CD4-positive, alpha-beta T cell (primary cell): Measurements from ENCODE around the gene PLXND1. TPM values are rescaled to one million over a fixed set of nuclear protein-coding genes. Genes with fewer than 3 reads are reported as not detected.
A peak's percentile ranks its signal among the peaks of the same experiment; 100 is the strongest.

Experiments used
- ATAC-seq: fragments of 200-7000 bp; cut with Tn5 transposase; one replicate; pipeline ENCODE4 v1.10.0; 2022; ENCODE audit warnings: mild to moderate bottlenecking; ENCODE audit not compliant: poor library complexity
- CTCF ChIA-PET: fragments of 350-600 bp; sonication (Branson Sonifier 250); formaldehyde crosslinking; loops from one replicate; lab custom pipeline; 2021; ENCODE audit warnings: antibody characterized with exemption, inconsistent platforms; lab: Charles Lee
- POLR2A ChIA-PET: fragments of 350-600 bp; sonication (Branson Sonifier 250); formaldehyde crosslinking; loops from one replicate; lab custom pipeline; 2021; ENCODE audit warnings: antibody characterized with exemption, inconsistent platforms; lab: Charles Lee
- DNase-seq, 14 experiments: peaks; one replicate each; pipeline ENCODE4 v3.0.0-alpha.2; 2013 to 2020; ENCODE audit warnings: mixed read lengths in 2 of 14
- H3K27ac ChIP-seq, 2 donors: one replicate each; pipeline versions ENCODE4 v1.5.1 to v1.7.0; 2013; ENCODE audit warnings: low read length in 2 of 2, low read depth in 1 of 2, mild to moderate bottlenecking in 1 of 2
- H3K27me3 ChIP-seq, 2 experiments: 1 replicate in 1 of 2; 2 replicates in 1 of 2; pipeline versions ENCODE4 v1.6.1 to v1.7.0; 2013; ENCODE audit warnings: low read length in 2 of 2, control low read depth in 1 of 2, mild to moderate bottlenecking in 1 of 2, moderate library complexity in 1 of 2; ENCODE audit not compliant: insufficient read depth in 2 of 2, control insufficient read depth in 1 of 2
- H3K36me3 ChIP-seq: one replicate; pipeline ENCODE4 v1.6.1; 2013; ENCODE audit warnings: low read length, control low read depth; ENCODE audit not compliant: insufficient read depth
- H3K4me1 ChIP-seq: one replicate; pipeline ENCODE4 v1.6.1; 2013; ENCODE audit warnings: low read length, control low read depth; ENCODE audit not compliant: insufficient read depth
- H3K4me3 ChIP-seq: one replicate; pipeline ENCODE4 v1.5.1; 2013; ENCODE audit warnings: mild to moderate bottlenecking, low read length, moderate library complexity
- H3K9me3 ChIP-seq, 2 experiments: 1 replicate in 1 of 2; 2 replicates in 1 of 2; pipeline versions ENCODE4 v1.6.1 to v1.7.0; 2013; ENCODE audit warnings: low read length in 2 of 2, mild to moderate bottlenecking in 2 of 2, control low read depth in 1 of 2, moderate library complexity in 1 of 2; ENCODE audit not compliant: control insufficient read depth in 1 of 2, insufficient read depth in 1 of 2
- H3K27ac Mint-ChIP-seq: one replicate; pipeline ENCODE4 v1.8.0; 2020; ENCODE audit warnings: mixed read lengths
- H3K27me3 Mint-ChIP-seq: one replicate; pipeline ENCODE4 v1.8.0; 2021; ENCODE audit warnings: mixed read lengths
- H3K36me3 Mint-ChIP-seq: one replicate; pipeline ENCODE4 v1.8.0; 2021; ENCODE audit warnings: low read depth, mixed read lengths
- H3K4me1 Mint-ChIP-seq: one replicate; pipeline ENCODE4 v1.8.0; 2021; ENCODE audit warnings: low read depth, mixed read lengths
- H3K4me3 Mint-ChIP-seq: one replicate; pipeline ENCODE4 v1.8.0; 2020; ENCODE audit warnings: mild to moderate bottlenecking, mixed read lengths
- H3K9me3 Mint-ChIP-seq: one replicate; pipeline ENCODE4 v1.8.0; 2020; ENCODE audit warnings: mixed read lengths
- intact Hi-C, 2 experiments: fragments of 100-400 bp; cut with DNase I in 1 of 2; cut with micrococcal nuclease in 1 of 2; formaldehyde crosslinking; loops; one replicate each; pipeline versions ENCODE4 v1.15.1 to v1.9.0; 2023 to 2025; cut with DNase I, micrococcal nuclease
- polyA plus RNA-seq, 2 donors: library from polyadenylated mRNA; unstranded; fragments of 120-200 nt; gene quantifications; one replicate each; pipeline ENCODE4 v1.2.1, GENCODE V29; 2013
- total RNA-seq, 174 experiments: library from RNA in 2 of 174; stranded (reverse) in 2 of 174; gene quantifications; one replicate each; pipeline ENCODE4 v1.2.3 and lab custom pipeline; 2021 to 2026
- TF ChIP-seq, protein P1 (sequence below): fragments of 200-600 bp; IDR thresholded peaks from one replicate; pipeline ENCODE4 v1.8.0; 2022; ENCODE audit warnings: antibody characterized with exemption, mild to moderate bottlenecking

The PLXND1 gene, protein sequence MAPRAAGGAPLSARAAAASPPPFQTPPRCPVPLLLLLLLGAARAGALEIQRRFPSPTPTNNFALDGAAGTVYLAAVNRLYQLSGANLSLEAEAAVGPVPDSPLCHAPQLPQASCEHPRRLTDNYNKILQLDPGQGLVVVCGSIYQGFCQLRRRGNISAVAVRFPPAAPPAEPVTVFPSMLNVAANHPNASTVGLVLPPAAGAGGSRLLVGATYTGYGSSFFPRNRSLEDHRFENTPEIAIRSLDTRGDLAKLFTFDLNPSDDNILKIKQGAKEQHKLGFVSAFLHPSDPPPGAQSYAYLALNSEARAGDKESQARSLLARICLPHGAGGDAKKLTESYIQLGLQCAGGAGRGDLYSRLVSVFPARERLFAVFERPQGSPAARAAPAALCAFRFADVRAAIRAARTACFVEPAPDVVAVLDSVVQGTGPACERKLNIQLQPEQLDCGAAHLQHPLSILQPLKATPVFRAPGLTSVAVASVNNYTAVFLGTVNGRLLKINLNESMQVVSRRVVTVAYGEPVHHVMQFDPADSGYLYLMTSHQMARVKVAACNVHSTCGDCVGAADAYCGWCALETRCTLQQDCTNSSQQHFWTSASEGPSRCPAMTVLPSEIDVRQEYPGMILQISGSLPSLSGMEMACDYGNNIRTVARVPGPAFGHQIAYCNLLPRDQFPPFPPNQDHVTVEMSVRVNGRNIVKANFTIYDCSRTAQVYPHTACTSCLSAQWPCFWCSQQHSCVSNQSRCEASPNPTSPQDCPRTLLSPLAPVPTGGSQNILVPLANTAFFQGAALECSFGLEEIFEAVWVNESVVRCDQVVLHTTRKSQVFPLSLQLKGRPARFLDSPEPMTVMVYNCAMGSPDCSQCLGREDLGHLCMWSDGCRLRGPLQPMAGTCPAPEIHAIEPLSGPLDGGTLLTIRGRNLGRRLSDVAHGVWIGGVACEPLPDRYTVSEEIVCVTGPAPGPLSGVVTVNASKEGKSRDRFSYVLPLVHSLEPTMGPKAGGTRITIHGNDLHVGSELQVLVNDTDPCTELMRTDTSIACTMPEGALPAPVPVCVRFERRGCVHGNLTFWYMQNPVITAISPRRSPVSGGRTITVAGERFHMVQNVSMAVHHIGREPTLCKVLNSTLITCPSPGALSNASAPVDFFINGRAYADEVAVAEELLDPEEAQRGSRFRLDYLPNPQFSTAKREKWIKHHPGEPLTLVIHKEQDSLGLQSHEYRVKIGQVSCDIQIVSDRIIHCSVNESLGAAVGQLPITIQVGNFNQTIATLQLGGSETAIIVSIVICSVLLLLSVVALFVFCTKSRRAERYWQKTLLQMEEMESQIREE (N-terminal part only)
- 10 to 100 TPM; 61.7 to 62.5 TPM for total RNA-seq
- 23.7 TPM for polyA plus RNA-seq (2013, experiment 1 of 2)
- 29.2 TPM for polyA plus RNA-seq (2013, experiment 2 of 2)
- total RNA-seq (lab: John Stamatoyannopoulos, UW) = 2.4 to 135 (median 21.8) reads per million in 172 experiments

DNA sequence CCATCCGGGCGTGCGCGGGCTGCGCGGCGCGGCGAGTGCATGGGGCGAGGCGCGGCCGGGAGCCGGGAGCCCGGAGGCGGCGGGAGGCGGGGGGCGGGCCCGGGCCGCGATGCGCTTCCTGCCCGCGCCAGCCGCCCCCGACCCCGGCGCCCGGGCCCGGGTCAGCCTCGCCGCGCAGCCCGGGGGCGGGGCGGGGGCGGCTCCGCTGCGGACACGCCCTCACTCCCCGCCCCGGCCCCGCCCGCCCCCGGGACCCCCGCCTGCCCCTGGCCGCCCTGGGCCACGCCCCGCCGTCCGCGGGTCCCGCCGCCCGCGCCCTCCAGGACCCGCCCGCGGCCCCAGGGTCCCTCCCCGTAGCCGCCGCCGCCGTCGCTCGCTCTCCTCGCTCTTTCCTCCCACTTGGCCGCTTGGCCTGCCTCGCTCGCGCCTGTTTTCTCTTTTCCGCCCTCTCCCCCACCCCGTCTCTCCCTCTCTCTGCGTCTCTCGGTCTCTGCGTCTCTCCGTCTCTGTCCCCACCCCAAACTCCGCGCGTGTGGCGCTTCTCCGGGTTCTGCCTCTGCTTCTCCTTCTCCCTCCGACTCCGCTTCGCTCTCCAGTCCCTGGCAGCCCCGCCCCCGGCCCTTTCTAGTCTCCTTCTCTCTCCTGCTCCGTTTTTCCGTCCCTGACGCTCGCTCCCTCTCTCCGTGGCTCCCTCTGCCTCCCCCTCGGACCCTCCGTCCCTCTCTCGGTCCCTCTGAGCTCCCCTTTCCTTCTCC, at the start of gene PLXND1:
PLXND1 (minus strand) TSS at position 41 of the 755 bp plus-strand sequence; CDS start at position 4, 37 bp downstream.
- Histone ChIP-seq H3K27ac (no peak within 1 kb of the TSS), H3K9me3 (no peaks in the 10 kb centered on the region), H3K4me1 (peaks cover 51% of the 10 kb centered on the region), H3K36me3 (no peaks in the 10 kb centered on the region), H3K4me3 (peak within 1 kb of the TSS; percentile 61), H3K27me3 (peaks cover 0 to 5% of the 10 kb centered on the region in 2 experiments)
- CTCF ChIA-PET = interaction anchor here (1.3 to 1.6 kb wide), 2 partner anchors 21 to 167 kb away, joined by 4 to 6 read pairs; partner anchors contain the start of genes IFT122 and MBD4
- no peaks in the 10 kb centered on the region for H3K9me3 Mint-ChIP-seq
- peak within 1 kb of the TSS; percentile 67 for H3K27ac Mint-ChIP-seq
- DNase-seq = peak in 11 of 14 experiments; percentile 10 to 79 (median 46)
- intact Hi-C loops = loop anchor here in 1 of 2 experiments (5.0 kb wide), 2 partner anchors 115 to 170 kb away; partner anchors contain the start of gene MBD4
- H3K36me3 Mint-ChIP-seq = peaks cover 4% of the 10 kb centered on the region
- peak within 1 kb of the TSS; percentile 95 for H3K4me3 Mint-ChIP-seq
- H3K4me1 Mint-ChIP-seq = peaks cover 33% of the 10 kb centered on the region
- ATAC-seq = peak; percentile 53
- POLR2A ChIA-PET = interaction anchor here (1.2 to 3.6 kb wide), 5 partner anchors 13 to 291 kb away, joined by 3 to 45 read pairs (median 9); partner anchors contain the start of genes IFT122 and MBD4
- H3K27me3 Mint-ChIP-seq = peaks cover 20% of the 10 kb centered on the region
- TF ChIP-seq, protein P1, sequence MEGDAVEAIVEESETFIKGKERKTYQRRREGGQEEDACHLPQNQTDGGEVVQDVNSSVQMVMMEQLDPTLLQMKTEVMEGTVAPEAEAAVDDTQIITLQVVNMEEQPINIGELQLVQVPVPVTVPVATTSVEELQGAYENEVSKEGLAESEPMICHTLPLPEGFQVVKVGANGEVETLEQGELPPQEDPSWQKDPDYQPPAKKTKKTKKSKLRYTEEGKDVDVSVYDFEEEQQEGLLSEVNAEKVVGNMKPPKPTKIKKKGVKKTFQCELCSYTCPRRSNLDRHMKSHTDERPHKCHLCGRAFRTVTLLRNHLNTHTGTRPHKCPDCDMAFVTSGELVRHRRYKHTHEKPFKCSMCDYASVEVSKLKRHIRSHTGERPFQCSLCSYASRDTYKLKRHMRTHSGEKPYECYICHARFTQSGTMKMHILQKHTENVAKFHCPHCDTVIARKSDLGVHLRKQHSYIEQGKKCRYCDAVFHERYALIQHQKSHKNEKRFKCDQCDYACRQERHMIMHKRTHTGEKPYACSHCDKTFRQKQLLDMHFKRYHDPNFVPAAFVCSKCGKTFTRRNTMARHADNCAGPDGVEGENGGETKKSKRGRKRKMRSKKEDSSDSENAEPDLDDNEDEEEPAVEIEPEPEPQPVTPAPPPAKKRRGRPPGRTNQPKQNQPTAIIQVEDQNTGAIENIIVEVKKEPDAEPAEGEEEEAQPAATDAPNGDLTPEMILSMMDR = no peak

DNA sequence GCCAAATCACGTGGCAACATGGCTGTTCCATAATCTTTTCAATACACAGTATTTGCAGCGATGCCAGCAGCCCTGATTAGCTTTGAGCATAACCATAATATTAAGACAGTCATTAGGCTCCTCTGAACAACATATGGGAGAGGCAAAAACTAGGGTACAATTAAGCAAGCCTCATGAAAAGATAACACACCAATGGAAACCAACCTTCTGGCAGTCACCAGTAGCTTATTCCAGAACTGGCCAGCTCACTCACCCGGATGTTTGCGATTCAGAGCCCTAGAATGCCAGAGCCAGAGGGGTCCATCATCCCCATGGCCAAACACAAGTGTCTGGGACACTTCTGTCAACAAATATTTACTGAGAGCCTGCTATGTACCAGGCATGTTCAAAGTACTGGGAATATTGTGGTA, 48.8 kb upstream of the PLXND1 start:
- H3K27ac Mint-ChIP-seq = no peak overlapping the region
- Histone ChIP-seq H3K4me3 (no peak overlapping the region), H3K27ac (no peak overlapping the region), H3K9me3 (no peaks in the 10 kb centered on the region), H3K36me3 (peaks cover 10% of the 10 kb centered on the region), H3K4me1 (peaks cover 2% of the 10 kb centered on the region), H3K27me3 (no peaks in the 10 kb centered on the region)
- ATAC-seq = no peak
- no peaks in the 10 kb centered on the region for H3K27me3 Mint-ChIP-seq
- TF ChIP-seq, protein P1 = no peak
- no peak overlapping the region for H3K4me3 Mint-ChIP-seq
- DNase-seq = no peak
- ChIA-PET POLR2A (interaction anchor here (0.8 kb wide), 1 partner anchor 176 kb away, joined by 3 read pairs; no protein-coding TSS in a partner anchor), CTCF (no interaction called here)
- intact Hi-C loops = no loop called here
- no peaks in the 10 kb centered on the region for H3K9me3 Mint-ChIP-seq
- H3K4me1 Mint-ChIP-seq = peaks cover 22% of the 10 kb centered on the region
- H3K36me3 Mint-ChIP-seq = peaks cover 27% of the 10 kb centered on the region
